Stimulated activated CD8-positive, alpha-beta memory T cell treated with anti-CD3 and anti-CD28 coated beads, Interleukin-7, amount 100 ng/mL, for 4 hours (primary cell): Measurements from ENCODE around the gene SOX18.

ENCODE experiments used
- DNase-seq, 2 donors: peaks; one replicate each; pipeline ENCODE4 v3.0.0-alpha.2; 2020; ENCODE audit warnings: low read depth in 2 of 2

Gene SOX18

GRCh38 chr20:64052987-64053840 lies 3.8 kb upstream of the SOX18 start:
- no peak for DNase-seq

- DNase-seq, result no peak
Observed at GRCh38 chr20:64052326-64052722, 2.9 kb upstream of the SOX18 start.

GRCh38 chr20:64051561-64052325 lies 2.3 kb upstream of the SOX18 start:
- no peak for DNase-seq

- DNase-seq, result no peak
Observed at GRCh38 chr20:64051033-64051452, 1.6 kb upstream of the SOX18 start.

- DNase-seq, result no peak
Observed at GRCh38 chr20:64050261-64051032, 1.0 kb upstream of the SOX18 start.

- DNase-seq, result no peak
Observed at GRCh38 chr20:64049878-64050260, 430 bp upstream of the SOX18 start.

GRCh38 chr20:64048402-64049044 lies 916 bp downstream of the SOX18 start:
- DNase-seq, result no peak

GRCh38 chr20:64047968-64048401 lies 1.5 kb downstream of the SOX18 start:
- DNase-seq, result no peak

- no peak for DNase-seq
Observed at GRCh38 chr20:64047046-64047389, 2.4 kb downstream of the SOX18 start.

- DNase-seq, result no peak
Observed at GRCh38 chr20:64045346-64046011, 4.0 kb downstream of the SOX18 start.

GRCh38 chr20:64044484-64045247 lies 4.8 kb downstream of the SOX18 start:
- DNase-seq, result no peak

- DNase-seq, result no peak
Observed at GRCh38 chr20:64043768-64044167, 5.7 kb downstream of the SOX18 start.

GRCh38 chr20:64042054-64042781 lies 7.2 kb downstream of the SOX18 start:
- no peak for DNase-seq

- DNase-seq, result no peak
Observed at GRCh38 chr20:64041781-64042053, 7.7 kb downstream of the SOX18 start.

GRCh38 chr20:64041040-64041780 lies 8.2 kb downstream of the SOX18 start:
- DNase-seq, result no peak

GRCh38 chr20:64040231-64041039 lies 9.0 kb downstream of the SOX18 start:
- no peak for DNase-seq

- DNase-seq, result no peak
Observed at GRCh38 chr20:64039293-64040160, 9.9 kb downstream of the SOX18 start.
